B cell (primary cell): ENCODE results near the gene ST6GALNAC5. TPM values are rescaled to one million over a fixed set of nuclear protein-coding genes. Genes with fewer than 3 reads are reported as not detected.

ENCODE experiments used
- ATAC-seq: fragments of 200-7000 bp; cut with Tn5 transposase; one replicate; pipeline ENCODE4 v1.10.0; 2021; ENCODE audit warnings: low read depth, mild to moderate bottlenecking, moderate number of reproducible peaks, moderate library complexity
- CTCF ChIA-PET: fragments of 350-600 bp; sonication (Branson Sonifier 250); formaldehyde crosslinking; loops from one replicate; lab custom pipeline; 2021; ENCODE audit warnings: antibody characterized with exemption, inconsistent platforms; lab: Charles Lee
- POLR2A ChIA-PET: fragments of 350-600 bp; sonication (Branson Sonifier 250); formaldehyde crosslinking; loops from one replicate; lab custom pipeline; 2021; ENCODE audit warnings: antibody characterized with exemption; lab: Charles Lee
- DNase-seq: peaks from one replicate; pipeline ENCODE4 v3.0.0; 2013
- H2AFZ ChIP-seq: 2 replicates; pipeline ENCODE4 v1.6.1; 2012; ENCODE audit warnings: mild to moderate bottlenecking, low read depth, low read length; ENCODE audit not compliant: insufficient read depth, poor library complexity, severe bottlenecking
- H3K27ac ChIP-seq, 2 donors: 1 replicate in 1 of 2; 2 replicates in 1 of 2; pipeline ENCODE4 v1.5.1; 2012 to 2013; ENCODE audit warnings: low read length in 2 of 2, mild to moderate bottlenecking in 2 of 2, moderate library complexity in 1 of 2
- H3K27me3 ChIP-seq, 4 experiments: fragments of 200-600 bp in 1 of 4; sonication (generic) in 1 of 4; replicated peaks in 1 of 4; 1 replicate in 2 of 4; 2 replicates in 2 of 4; pipeline versions ENCODE4 v1.6.1 to v1.7.0; 2013 to 2016; ENCODE audit warnings: low read length in 3 of 4, mild to moderate bottlenecking in 2 of 4, mixed read lengths in 1 of 4, moderate library complexity in 1 of 4; ENCODE audit not compliant: insufficient read depth in 4 of 4, control insufficient read depth in 3 of 4; ENCODE audit errors: control extremely low read depth in 1 of 4
- H3K36me3 ChIP-seq, 2 experiments: replicated peaks in 1 of 2; 1 replicate in 1 of 2; 2 replicates in 1 of 2; pipeline versions ENCODE4 v1.6.1 to v1.7.1; 2013; ENCODE audit warnings: low read length in 1 of 2; ENCODE audit not compliant: insufficient read depth in 2 of 2, control insufficient read depth in 1 of 2; ENCODE audit errors: control extremely low read depth in 1 of 2, extremely low read depth in 1 of 2
- H3K4me1 ChIP-seq, 2 donors: fragments of 200-600 bp in 1 of 2; sonication (generic) in 1 of 2; 1 replicate in 1 of 2; 2 replicates in 1 of 2; pipeline versions ENCODE4 v1.5.1 to v1.6.1; 2013 to 2017; ENCODE audit warnings: low read length in 2 of 2; ENCODE audit not compliant: control insufficient read depth in 2 of 2, insufficient read depth in 2 of 2
- H3K4me2 ChIP-seq: replicated peaks from 2 replicates; pipeline ENCODE3; 2012; ENCODE audit warnings: mild to moderate bottlenecking, low read depth, low read length; ENCODE audit not compliant: poor library complexity, severe bottlenecking
- H3K4me3 ChIP-seq, 5 experiments: fragments of 200-600 bp in 1 of 5; sonication (generic) in 1 of 5; 1 replicate in 3 of 5; 2 replicates in 2 of 5; pipeline versions ENCODE4 v1.5.1 to v1.7.0; 2011 to 2016; ENCODE audit warnings: low read length in 4 of 5, mild to moderate bottlenecking in 4 of 5, low read depth in 2 of 5, control low read depth in 1 of 5, moderate library complexity in 1 of 5; ENCODE audit not compliant: insufficient read depth in 1 of 5; ENCODE audit errors: control extremely low read depth in 1 of 5, extremely low read depth in 1 of 5
- H3K79me2 ChIP-seq: fragments of 200-600 bp; sonication (generic); one replicate; pipeline ENCODE4 v1.6.0; 2016; ENCODE audit warnings: low read length; ENCODE audit not compliant: control insufficient read depth, insufficient read depth
- H3K9ac ChIP-seq: fragments of 200-600 bp; sonication (generic); 2 replicates; pipeline ENCODE4 v1.6.1; 2017; ENCODE audit warnings: mild to moderate bottlenecking, low read length, moderate library complexity
- H3K9me3 ChIP-seq, 3 donors: one replicate each; pipeline versions ENCODE4 v1.6.1 to v1.7.1; 2013; ENCODE audit warnings: low read length in 2 of 3; ENCODE audit not compliant: control insufficient read depth in 2 of 3, insufficient read depth in 1 of 3; ENCODE audit errors: control extremely low read depth in 1 of 3
- H4K20me1 ChIP-seq: 2 replicates; pipeline ENCODE4 v1.6.0; 2012; ENCODE audit warnings: mild to moderate bottlenecking, low read length; ENCODE audit not compliant: insufficient read depth, control insufficient read depth, poor library complexity, severe bottlenecking
- H3K27ac Mint-ChIP-seq: one replicate; pipeline ENCODE4 v1.8.0; 2021; ENCODE audit warnings: mixed read lengths
- H3K27me3 Mint-ChIP-seq: one replicate; pipeline ENCODE4 v1.8.0; 2021; ENCODE audit warnings: mixed read lengths
- H3K4me1 Mint-ChIP-seq: one replicate; pipeline ENCODE4 v1.8.0; 2021; ENCODE audit warnings: mixed read lengths
- H3K4me3 Mint-ChIP-seq: one replicate; pipeline ENCODE4 v1.8.0; 2021; ENCODE audit warnings: mixed read lengths
- H3K9me3 Mint-ChIP-seq: one replicate; pipeline ENCODE4 v1.8.0; 2022; ENCODE audit warnings: mixed read lengths; ENCODE audit not compliant: insufficient read depth
- CTCF ChIP-seq: fragments of 200-600 bp; IDR thresholded peaks from one replicate; pipeline ENCODE4 v1.8.0; 2022; ENCODE audit warnings: antibody characterized with exemption, mild to moderate bottlenecking
- EZH2 ChIP-seq: IDR thresholded peaks from 2 replicates; pipeline ENCODE4 v1.6.1; 2012; ENCODE audit warnings: borderline replicate concordance, low read depth, mild to moderate bottlenecking, moderate library complexity, low read length; ENCODE audit not compliant: insufficient read depth, poor library complexity, severe bottlenecking
- WGBS: methylation state at CpG from one replicate; pipeline ENCODE4 v1.1.5; 2013; ENCODE audit warnings: missing lambda C conversion rate; ENCODE audit not compliant: insufficient coverage; 5-methylcytosine and 5-hydroxymethylcytosine counted together
- intact Hi-C: fragments of 100-400 bp; cut with micrococcal nuclease; formaldehyde crosslinking; loops from one replicate; pipeline ENCODE4 v1.10.0; 2022
- polyA plus RNA-seq: library from polyadenylated mRNA; depleted of rRNA; stranded (reverse); fragments of >200 nt; gene quantifications from 2 replicates; pipeline ENCODE4 v1.2.3, GENCODE V29; 2012
- total RNA-seq, 2 donors: library from RNA; stranded (reverse); fragments of 120-200 nt in 1 of 2; gene quantifications; 1 replicate in 1 of 2; 2 replicates in 1 of 2; pipeline versions ENCODE4 v1.2.3 to v1.2.4, GENCODE V29; 2013 to 2022

The ST6GALNAC5 gene
- total and polyA plus RNA-seq, 2 donors (not counting 1 experiment from before 2014, with no cell fraction given) = not detected

DNA sequence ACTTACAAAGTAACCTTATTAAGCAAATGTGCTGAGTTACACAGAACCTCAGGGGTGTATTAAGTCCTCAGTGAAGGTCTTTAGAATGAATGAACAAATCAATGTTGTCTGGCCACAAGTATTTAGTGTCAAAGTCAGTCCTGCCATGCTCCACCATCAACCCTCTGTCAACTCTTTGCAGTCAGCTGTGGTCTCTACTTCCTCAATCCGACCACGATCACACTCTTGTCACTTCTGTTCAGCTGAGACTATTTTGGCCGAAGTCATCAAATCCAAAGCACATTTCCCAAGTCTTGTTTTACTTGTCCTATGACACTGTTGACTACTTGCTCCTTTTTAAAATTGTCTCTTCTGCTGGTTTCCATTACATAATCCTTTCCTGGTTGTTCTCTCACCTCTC, 173.5 kb downstream of the ST6GALNAC5 start:
- Histone ChIP-seq H3K4me2 (no peak overlapping the region), H3K27ac (no peak overlapping the region), H3K4me3 (no peak overlapping the region), H3K36me3 (no peaks in the 10 kb centered on the region), H4K20me1 (no peaks in the 10 kb centered on the region), H3K4me1 (no peaks in the 10 kb centered on the region), H3K27me3 (no peaks in the 10 kb centered on the region), H3K9me3 (peaks cover 0 to 5% (median 0%) of the 10 kb centered on the region in 3 donors), H3K79me2 (no peaks in the 10 kb centered on the region), H3K9ac (no peak overlapping the region), H2AFZ (no peak overlapping the region)
- H3K4me1 Mint-ChIP-seq = no peaks in the 10 kb centered on the region
- ATAC-seq = no peak
- peaks cover 4% of the 10 kb centered on the region for H3K9me3 Mint-ChIP-seq
- no peak overlapping the region for H3K4me3 Mint-ChIP-seq
- intact Hi-C loops = no loop called here
- peaks cover 3% of the 10 kb centered on the region for H3K27me3 Mint-ChIP-seq
- no peak for DNase-seq
- POLR2A ChIA-PET = no interaction called here
- 6% methylated on average over 3 of the region's 3 CpGs for WGBS
- CTCF ChIA-PET = no interaction called here
- no peak for TF ChIP-seq EZH2
- no peak for TF ChIP-seq CTCF
- no peak overlapping the region for H3K27ac Mint-ChIP-seq

- H3K9ac ChIP-seq = no peak overlapping the region
- no peak for TF ChIP-seq EZH2
- POLR2A ChIA-PET = no interaction called here
- H3K4me3 Mint-ChIP-seq = no peak overlapping the region
- no peaks in the 10 kb centered on the region for H3K79me2 ChIP-seq
- no peak overlapping the region for H3K4me3 ChIP-seq
- no peaks in the 10 kb centered on the region for H3K9me3 ChIP-seq
- 96% methylated on average over 18 of the region's 20 CpGs for WGBS
- H4K20me1 ChIP-seq = no peaks in the 10 kb centered on the region
- no peak overlapping the region for H3K27ac ChIP-seq
- H2AFZ ChIP-seq = no peak overlapping the region
- intact Hi-C loops = no loop called here
- no peak overlapping the region for H3K27ac Mint-ChIP-seq
- CTCF ChIA-PET = no interaction called here
- DNase-seq (no peak), ATAC-seq (no peak)
- H3K9me3 Mint-ChIP-seq = no peaks in the 10 kb centered on the region
- no peaks in the 10 kb centered on the region for H3K4me1 ChIP-seq
- H3K27me3 ChIP-seq = no peaks in the 10 kb centered on the region
- no peaks in the 10 kb centered on the region for H3K36me3 ChIP-seq
- H3K4me2 ChIP-seq = no peak overlapping the region
- H3K4me1 Mint-ChIP-seq = no peaks in the 10 kb centered on the region
- peaks cover 10% of the 10 kb centered on the region for H3K27me3 Mint-ChIP-seq
Measured at GRCh38 chr1:77044133-77044849, 177.0 kb downstream of the ST6GALNAC5 start.
